IPS-18c (cell line): ENCODE results near the gene IL2RA.
"Not testable (repeated sequence)": the region's sequence is repeated elsewhere in the genome, so short reads cannot be mapped to it uniquely, and the experiment has no call there.

Source experiments
- H3K4me3 ChIP-seq: 2 replicates; pipeline ENCODE4 v1.7.0; 2013; ENCODE audit warnings: low read depth, mild to moderate bottlenecking, low read length, moderate library complexity; ENCODE audit not compliant: insufficient read depth
- H3K9me3 ChIP-seq: one replicate; pipeline ENCODE4 v1.6.1; 2013; ENCODE audit warnings: mild to moderate bottlenecking, low read length, moderate library complexity; ENCODE audit not compliant: control insufficient read depth, insufficient read depth

Gene IL2RA

DNA sequence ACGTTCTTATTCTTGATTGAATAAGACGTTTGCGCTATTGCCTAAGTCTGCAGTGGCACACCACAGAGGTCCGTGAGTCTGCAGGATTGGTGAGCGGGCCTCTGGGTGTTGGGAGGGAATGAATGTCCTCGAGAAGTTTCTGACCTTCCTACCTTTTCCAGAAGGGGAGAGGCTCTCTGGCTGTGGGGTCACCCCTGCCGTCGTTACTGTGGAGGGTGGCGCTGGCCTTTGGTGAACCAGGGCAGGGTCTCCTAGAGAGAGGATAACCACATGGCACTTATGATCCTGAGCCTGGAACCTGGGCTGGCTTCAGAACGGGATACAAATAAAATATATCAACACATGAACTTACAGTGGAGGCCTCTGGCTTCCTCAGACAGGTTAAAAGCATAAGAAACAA lies 98.6 kb downstream of the IL2RA start:
- Histone ChIP-seq H3K9me3 (no peaks in the 10 kb centered on the region), H3K4me3 (no peak overlapping the region)

DNA sequence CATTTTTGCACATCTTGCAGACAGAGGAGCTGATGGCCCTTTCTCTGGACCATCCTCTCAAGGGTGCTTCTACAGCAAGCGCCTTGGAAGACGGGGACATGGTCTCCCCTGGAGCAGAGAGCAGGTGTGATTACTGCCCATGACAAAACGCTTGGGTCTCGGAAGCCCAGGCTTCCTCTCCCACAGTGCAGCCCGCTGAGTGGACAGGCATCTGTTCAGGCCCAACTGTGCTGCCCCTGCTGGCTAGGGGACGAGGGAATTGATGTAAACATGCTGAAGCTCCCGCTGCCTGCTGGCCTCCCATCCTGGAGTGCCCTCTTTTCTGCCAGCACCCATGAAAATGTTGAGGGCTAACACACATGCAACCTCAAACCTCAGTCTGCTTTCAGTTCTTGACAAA lies 99.1 kb downstream of the IL2RA start:
- Histone ChIP-seq H3K9me3 (no peaks in the 10 kb centered on the region), H3K4me3 (no peak overlapping the region)

DNA sequence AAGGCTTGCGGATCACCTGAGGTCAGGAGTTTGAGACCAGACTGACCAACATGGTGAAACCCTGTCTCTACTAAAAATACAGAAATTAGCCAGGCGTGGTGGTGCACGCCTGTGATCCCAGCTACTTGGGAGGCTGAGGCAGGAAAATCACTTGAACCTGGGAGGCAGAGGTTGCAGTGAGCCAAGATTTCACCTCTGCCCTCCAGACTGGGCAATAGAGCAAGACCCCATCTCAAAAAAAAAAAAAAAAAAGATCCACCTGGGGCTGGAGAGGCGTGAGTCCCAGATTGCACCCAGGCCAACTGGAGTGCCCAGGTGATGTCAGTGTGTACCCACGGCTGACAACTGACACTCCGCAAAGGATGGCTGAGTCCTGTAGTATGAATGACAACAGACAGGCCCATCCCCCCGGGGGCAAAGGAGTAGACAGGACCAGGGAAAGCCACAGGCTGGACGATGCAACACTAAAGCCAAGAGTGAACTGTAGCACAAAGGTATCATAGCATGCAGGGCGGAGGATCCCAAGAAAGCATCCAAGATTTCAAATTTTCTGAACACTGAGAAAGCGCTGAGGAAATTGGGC lies 99.7 kb downstream of the IL2RA start:
- H3K9me3 ChIP-seq, H3K4me3 ChIP-seq: not testable (repeated sequence)

DNA sequence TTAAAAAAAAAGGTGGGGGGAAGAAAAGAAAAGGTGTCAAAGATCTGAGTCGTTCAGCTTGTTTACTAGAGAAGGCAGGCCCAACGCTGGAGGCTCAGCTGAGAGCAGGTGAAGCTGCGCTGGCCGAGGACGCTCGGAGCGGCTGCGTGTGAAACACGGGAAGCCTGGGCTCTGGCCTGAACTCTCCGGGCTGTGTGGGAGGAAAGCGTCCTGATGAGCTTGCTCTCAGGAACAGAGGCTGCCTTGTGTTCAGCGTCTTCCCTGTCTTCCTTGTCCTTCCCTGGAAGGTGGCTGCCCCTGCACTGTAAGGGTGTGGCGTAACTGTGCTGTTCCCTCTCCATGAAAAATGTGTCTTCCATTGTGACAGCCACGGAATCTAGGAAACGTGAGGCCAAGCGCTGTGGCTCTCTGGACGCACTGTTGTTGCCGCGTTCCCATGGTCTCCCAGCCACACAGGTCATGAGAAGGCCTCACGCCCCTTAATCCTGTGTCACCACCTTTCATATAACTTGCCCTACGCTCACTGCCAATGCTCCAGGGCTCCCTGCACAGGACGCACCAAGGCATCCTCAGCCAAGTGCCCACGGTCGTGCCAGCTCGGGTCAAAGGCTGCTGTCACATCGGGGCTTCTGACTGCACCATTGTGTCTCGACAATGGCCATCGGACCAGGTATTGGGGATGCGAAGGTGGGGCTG lies 100.6 kb downstream of the IL2RA start:
- Histone ChIP-seq H3K4me3 (no peak overlapping the region), H3K9me3 (no peaks in the 10 kb centered on the region)

DNA sequence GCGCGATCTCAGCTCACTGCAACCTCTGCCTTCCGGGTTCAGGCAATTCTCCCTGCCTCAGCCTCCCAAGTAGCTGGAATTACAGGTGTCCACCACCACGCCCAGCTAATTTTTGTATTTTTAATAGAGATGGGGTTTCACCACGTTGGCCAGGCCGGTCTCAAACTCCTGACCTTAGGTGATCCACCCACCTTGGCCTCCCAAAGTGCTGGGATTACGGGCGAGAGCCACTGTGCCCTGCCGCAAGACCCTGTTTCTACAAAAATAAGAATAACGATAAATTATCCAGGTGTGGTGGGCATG lies 101.2 kb downstream of the IL2RA start:
- not testable (repeated sequence) for H3K4me3 ChIP-seq, H3K9me3 ChIP-seq
